Measurements from ENCODE around the gene SPINK1.
"Not testable (repeated sequence)": the region's sequence is repeated elsewhere in the genome, so short reads cannot be mapped to it uniquely, and the experiment has no call there.

DNA sequence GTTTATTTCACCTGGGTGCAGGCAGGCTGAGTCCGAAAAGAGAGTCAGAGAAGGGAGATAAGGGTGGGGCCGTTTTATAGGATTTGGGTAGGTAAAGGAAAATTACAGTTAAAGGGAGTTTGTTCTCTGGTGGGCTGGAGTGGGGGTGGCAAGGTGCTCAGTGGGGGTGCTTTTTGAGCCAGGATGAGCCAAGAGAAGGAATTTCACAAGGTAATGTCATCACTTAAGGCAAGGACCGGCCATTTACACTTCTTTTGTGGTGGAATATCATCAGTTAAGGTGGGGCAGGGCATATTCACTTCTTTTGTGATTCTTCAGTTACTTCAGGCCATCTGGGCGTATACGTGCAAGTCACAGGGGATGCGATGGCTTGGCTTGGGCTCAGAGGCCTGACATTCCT lies 38.4 kb upstream of the SPINK1 start:
- TF ChIP-seq ZNF432 (CRISPR knock-in tag; IDR thresholded peaks at IDR 0.05; ENCODE audit: borderline replicate concordance); MAFK (conservative IDR thresholded peaks at IDR 0.05 in 1 of 2, IDR thresholded peaks at IDR 0.05 in 1 of 2; ENCODE audit: low read length in 2 of 2); ELF1 (CRISPR knock-in tag; IDR thresholded peaks at IDR 0.05); MYC (CRISPR knock-in tag; IDR thresholded peaks at IDR 0.05; ENCODE audit: borderline replicate concordance); KLF16 (CRISPR knock-in tag; IDR thresholded peaks at IDR 0.05): not testable (repeated sequence)

Measured in HepG2 (cell line).